CD4-positive, alpha-beta T cell treated with Interferon gamma for 1 hour (primary cell): ENCODE measurements around the gene FCHO2.
A peak's percentile ranks its signal among the peaks of the same experiment; 100 is the strongest.
"Not testable (repeated sequence)": the region's sequence is repeated elsewhere in the genome, so short reads cannot be mapped to it uniquely, and the experiment has no call there.

Experiments
- DNase-seq: peaks from one replicate; pipeline ENCODE4 v3.0.0-alpha.2; 2020

Gene FCHO2

GRCh38 chr5:72955768-72956323 is at the start of gene FCHO2:
Gene FCHO2 (plus strand): TSS chr5:72956041. CDS start chr5:72956097, 56 bp downstream.
- peak; percentile 93 for DNase-seq

- no peak for DNase-seq
Measured at GRCh38 chr5:72906806-72907205, 49.0 kb upstream of the FCHO2 start.

- DNase-seq: no peak
Measured at GRCh38 chr5:72908664-72909063, 47.2 kb upstream of the FCHO2 start.

DNA sequence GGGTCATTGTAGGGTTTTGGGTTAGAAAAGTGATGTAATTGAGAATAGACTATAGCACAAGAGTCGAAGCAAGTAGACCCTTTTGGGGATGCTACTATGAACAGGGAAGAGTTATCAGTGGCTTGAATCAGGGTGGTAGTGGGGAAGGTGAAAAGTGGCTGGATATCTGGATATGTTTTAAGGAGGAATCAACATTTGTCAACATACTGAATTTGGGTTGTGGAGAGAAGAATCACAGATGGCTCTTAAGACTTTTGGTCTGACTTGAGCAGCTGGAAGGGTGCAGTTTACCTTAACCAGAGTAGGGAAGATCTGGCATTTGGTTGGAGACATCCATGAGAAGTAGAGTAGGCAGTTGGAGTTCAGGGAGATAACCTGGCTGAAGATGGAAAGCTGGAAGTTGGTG is 38.5 kb upstream of the FCHO2 start:
- no peak for DNase-seq

DNA sequence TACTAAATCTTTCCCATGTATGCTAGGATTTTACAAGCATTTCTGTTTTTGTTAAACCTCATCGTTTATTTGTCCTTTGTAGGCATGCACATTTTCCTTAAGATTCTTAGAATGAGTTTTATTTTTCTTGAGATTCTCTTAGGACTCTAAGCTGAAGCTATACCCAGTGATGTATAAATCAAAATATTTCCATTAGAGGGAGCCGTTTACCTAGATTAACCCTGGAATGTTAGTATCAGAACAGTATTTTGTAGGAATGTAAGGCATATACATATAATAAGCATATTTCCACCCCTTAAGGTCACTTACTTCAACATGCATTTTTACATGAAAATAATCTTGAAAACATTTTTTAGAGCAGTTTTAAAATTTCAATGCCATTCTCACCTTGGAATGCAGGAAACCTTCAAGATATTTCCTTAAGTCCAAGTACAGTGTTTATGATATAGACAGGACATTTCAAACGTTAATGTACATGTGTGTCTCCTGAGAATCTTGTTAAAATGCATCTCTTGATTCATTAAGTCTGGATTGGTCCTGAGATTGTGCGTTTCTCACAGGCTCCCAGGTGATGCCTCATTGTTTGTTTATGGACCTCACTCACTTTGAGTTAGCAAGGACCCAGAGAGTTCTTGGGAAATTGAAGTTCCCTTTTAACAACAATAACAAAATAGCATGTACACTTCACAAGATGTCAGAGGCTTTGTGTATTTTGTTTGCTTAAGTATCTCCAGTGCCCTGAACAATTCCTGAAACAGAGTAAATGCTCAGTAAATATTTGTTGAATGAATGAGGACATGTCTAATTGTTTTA is 34.9 kb upstream of the FCHO2 start:
- no peak for DNase-seq

GRCh38 chr5:72921886-72922285 is 34.0 kb upstream of the FCHO2 start:
- no peak for DNase-seq

DNA sequence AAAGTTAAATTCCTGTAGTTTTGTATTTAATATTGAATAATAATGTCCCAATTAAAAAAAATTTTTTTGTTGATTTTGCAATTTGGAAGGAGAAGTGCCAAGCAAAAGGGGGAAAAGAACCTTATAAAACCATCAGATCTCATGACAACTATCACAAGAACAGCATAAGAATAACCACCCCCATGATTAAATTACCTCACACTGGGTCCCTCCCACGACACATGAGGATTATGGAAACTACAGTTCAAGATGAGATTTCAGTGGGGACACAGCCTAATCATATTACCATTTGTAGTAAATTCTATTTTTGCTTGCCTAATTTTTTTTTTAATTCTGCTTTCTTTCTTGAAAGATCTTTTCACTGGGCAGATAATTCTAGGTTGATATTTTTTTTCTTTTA is 33.4 kb upstream of the FCHO2 start:
- no peak for DNase-seq

DNA sequence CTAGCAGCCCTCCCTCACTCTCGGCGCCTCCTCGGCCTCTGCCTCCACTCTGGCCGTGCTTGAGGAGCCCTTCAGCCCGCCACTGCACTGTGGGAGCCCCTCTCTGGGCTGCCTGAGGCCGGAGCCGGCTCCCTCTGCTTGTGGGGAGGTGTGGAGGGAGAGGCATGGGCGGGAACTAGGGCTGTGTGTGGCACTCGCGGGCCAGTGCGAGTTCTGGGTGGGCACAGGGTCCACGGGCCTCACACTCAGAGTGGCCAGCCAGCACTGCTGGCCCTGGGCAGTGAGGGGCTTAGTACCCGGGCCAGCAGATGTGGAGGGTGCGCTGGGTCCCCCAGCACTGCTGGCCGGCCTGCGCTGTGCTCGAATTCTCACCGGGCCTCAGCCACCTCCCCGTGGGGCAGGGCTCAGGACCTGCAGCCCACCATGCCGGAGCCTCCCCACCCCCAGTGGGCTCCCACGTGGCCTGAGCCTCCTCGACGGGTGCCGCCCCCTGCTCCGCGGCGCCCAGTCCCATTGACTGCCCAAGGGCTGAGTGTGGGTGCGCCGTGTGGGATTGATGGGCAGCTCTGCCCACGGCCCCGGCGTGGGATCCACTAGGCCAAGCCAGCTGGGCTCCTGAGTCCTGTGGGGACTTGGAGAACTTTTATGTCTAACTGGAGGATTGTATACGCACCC is 30.4 kb upstream of the FCHO2 start:
- DNase-seq: no peak

DNA sequence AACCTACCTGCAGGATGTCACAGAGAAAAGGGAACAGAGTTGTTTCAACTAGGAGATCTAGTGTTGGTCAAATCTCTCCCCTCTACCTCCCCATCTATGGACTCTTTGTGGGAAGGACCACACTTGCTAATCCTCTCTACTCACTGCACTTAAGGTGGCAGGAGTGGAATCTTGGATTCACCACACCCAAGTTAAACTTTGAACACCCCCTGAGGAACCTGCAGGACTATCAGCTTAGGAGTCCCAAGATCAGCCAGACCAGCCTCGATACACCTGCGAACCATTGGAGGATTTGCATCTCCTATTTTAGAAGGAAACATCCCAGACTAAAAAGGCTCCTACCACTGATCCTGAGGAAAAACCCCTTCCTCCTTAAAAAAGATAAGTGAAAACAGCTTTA is 23.2 kb upstream of the FCHO2 start:
- DNase-seq: not testable (repeated sequence)

DNA sequence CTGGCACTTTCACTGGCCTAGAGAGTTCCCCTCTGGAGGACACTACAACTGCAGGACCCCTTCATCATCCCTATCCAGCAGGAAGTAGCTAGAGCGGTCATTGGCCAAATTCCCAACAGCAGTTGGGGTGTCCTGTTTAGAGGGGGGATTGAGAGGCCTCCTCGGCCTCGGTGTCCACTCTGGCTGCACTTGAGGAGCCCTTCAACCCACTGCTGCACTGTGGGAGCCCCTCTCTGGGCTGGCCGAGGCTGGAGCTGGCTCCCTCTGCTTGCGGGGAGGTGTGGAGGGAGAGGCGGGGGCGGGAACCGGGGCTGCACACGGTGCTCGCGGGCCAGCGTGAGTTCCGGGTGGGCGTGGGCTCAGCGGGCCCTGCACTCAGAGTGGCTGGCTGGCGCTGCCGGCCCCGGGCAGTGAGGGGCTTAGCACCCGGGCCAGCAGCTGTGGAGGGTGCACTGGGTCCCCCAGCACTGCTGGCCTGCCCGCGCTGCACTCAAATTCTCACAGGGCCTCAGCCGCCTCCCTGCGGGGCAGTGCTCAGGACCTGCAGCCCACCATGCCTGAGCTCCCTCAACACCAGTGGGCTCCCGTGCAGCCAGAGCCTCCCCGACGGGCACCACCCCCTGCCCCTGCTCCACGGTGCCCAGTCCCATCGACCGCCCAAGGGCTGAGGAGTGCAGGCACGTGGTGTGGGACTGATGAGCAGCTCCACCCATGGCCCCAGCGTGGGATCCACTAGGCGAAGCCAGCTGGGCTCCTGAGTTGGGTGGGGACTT is 20.7 kb upstream of the FCHO2 start:
- DNase-seq: not testable (repeated sequence)

DNA sequence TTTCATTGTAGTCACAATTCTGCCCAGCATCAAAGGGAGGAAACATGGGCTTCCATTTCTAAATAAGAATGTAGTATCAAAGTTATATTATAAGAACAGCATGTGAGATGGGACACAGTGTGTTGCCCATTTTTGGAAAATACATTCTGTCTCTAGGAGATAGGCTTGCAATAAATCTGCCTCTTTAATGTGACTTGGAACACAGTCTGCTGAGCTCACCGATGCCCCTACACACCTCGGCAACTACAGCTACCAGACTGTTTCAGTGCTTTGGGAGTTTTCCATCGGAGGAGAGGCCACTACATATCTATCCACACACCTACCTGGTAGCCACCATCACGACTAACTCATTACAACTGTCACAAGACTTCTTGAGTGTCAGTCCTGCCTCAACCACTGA is 18.9 kb upstream of the FCHO2 start:
- no peak for DNase-seq

- DNase-seq: no peak
Measured at GRCh38 chr5:72937517-72938061, 18.3 kb upstream of the FCHO2 start.

GRCh38 chr5:72938206-72938605 is 17.6 kb upstream of the FCHO2 start:
- DNase-seq: no peak

DNA sequence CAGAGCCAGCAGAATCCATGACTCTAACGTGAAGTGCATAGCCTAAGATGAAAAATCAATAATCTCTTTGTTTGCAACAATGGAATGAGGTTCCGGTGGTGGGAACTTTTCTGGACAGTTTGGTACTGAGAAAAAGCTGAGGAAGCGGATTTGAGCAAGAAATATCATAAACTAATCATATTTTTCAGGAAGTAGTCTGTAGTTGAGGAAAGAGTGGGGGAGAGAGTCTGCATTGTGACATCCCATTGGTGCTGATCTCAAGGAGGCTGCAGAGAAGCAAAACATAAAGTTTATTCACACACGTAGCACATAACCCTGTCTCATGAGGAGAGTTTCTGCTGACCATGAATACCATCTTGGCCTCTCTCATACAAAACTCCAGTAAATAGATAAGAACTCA is 15.8 kb upstream of the FCHO2 start:
- no peak for DNase-seq

DNA sequence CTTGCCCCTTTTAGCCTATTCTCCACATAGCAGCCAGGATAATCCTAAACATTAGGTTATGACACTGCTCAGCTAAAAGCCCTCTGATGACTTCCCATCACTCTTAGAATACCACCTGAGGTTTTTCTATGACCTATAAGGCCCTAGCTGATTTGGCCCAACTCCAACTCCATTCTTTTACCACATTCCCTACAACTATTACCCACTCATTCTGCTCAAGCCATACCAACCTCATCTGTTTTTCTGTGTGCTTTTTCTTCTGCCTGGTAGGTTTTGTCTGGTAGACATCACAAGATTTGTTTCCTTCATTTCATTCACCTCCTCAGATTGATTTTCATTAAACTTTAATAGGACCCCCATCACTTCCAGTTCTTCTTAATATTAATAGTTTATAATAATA is 12.5 kb upstream of the FCHO2 start:
- DNase-seq: no peak

- no peak for DNase-seq
Measured at GRCh38 chr5:72947498-72947897, 8.3 kb upstream of the FCHO2 start.

- no peak for DNase-seq
Measured at GRCh38 chr5:72949481-72949880, 6.4 kb upstream of the FCHO2 start.

DNA sequence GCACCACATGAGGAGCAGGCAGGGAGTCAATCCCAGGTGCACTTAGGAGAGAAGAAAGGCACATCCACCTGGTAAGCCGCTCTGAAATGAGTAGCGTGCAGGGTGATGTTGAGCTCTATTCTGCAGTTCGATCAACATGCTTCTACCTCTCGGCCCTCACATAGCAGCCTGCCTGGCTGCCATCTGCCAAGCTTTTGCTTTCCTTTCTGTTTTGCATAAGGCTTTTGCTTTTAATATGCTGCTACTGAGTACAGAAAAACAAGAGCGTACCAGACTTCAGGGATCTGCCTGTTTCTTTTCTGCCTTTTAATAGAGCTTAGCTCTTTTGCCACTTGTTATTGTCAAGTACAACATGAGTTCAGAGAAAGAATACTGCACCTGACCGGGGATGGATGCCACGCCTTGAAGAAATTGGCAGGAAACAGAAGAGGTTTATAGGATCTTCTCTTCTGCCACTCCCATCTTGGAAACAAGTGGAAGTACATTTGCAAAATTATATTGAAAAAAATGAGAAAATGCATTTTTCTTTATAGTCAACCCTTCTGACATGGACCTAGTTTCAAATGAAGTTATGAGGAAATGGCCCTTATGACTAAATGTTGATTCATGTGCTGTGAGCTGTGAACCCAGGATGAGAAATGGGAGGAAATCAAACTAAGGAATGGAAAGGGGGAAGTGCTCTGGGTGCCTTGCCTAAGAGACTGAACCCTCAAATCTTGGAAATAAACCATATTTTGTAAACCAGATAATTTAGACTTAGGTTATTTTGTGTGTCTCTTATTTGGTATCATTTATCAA is 4.0 kb upstream of the FCHO2 start:
- no peak for DNase-seq

DNA sequence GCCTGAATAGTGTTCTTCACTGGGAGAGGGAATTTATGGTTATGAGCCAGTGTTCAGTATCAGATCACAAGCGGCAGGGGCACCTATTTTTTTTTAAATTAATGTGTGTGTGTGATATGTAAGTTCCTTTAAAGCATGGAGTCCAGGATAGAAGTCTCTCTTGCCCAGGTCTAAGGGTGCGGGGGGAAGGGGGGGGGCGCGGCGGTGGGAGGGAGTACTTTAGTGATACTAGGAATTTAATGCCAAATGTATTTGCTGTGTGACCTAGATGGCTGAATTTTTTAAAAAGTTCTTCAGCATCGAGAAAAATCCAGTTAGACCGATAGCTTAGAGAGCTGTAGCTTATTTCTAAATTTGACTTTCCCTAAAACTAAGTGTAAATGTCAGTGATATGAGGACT is 1.5 kb upstream of the FCHO2 start:
- no peak for DNase-seq

DNA sequence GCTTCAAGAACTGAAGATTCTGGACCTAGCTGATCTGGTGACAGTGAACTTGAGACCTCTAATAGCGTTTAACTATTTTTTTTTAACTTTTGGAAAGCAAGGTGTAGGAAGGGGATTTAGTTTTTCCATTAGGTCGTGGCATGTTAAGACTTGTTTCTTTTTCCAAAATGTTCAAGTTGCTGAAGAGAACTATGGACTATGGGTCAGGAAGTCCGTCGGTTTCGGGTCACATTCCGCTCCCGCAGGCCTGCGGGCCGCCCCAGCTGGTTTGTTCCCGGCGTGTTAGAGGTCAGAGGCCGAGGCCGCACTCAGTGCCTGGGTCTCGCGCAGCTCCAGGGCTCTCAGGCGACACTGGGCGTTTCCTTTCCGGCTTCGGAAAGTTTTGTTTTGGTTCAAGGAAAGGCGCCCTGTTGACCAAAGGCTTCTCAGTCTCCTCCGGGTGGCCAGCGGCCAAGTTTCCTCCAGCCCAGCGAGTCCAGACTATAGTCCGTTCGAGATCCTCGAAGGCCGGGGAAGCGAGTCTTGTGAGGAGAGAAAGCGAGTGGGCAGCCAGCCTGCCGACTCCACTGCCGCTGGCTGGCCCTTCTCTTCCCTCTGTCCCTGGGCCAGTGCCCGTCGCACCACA is 586 bp upstream of the FCHO2 start:
- DNase-seq: no peak

DNA sequence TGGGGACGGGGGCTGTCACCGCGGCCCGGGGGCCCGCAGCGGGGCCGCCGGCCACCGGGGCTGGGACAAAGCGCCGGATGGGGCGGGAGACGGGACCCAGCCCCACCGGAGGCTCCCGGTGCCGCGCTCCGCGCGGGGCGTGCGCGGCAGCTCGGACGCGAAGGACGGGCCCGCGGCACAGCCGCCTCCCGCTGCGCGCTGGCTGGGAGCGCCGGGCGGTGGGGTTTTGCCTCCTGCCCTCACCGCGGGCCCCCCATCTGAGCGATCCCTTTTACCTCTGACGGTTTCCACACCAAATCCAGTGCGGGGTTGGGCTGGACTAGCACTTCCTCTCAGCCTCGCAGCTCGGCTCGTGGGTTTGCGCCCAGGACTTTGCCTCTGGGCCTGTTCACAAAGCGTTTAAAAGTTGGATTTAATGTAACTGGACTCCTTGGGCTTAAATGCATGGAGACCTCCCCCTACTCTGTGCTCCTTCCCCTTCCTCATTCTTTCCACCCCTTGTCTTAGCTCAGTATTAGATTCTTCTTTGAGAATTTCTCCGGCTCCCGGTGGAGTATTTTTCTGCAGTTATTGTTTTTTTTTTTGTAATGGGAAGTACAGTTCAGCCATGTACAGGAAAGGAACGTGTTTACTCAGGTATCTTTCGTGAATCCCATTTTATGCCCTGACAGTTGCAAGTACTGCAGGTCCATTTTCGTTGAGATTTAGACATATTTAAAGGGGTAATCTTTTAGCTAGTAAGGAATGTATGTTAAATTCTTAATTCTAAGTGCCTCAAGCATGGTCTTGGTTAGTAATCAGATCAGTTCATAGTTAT is 691 bp downstream of the FCHO2 start:
- peak; percentile 16 for DNase-seq
